K562 (cell line): ENCODE data around the gene AAK1.

Experiments used
- FOXM1 ChIP-seq, 2 experiments: fragments of 450-650 bp in 1 of 2; sonication (generic) in 1 of 2; formaldehyde crosslinking in 1 of 2; IDR thresholded peaks; 2 replicates each; pipeline versions ENCODE4 v1.6.1 to v1.9.0; 2017 to 2022; ENCODE audit warnings: low read depth in 2 of 2, mild to moderate bottlenecking in 2 of 2, missing genetic modification reagents in 1 of 2, moderate library complexity in 1 of 2
- POLR2A ChIP-seq: fragments of 450-650 bp; conservative IDR thresholded peaks from 2 replicates; pipeline ENCODE4 v1.6.1; 2016
- PRDM10 ChIP-seq: fragments of 450-650 bp; IDR thresholded peaks from 2 replicates; pipeline ENCODE4 v1.6.1; 2018; ENCODE audit not compliant: partially characterized antibody
- PTBP1 ChIP-seq: fragments of 200-400 bp; formaldehyde crosslinking; IDR thresholded peaks from 2 replicates; pipeline ENCODE4 v1.6.1; 2017; ENCODE audit warnings: low read depth, low read length
- SMAD2 ChIP-seq: fragments of 150-350 bp; IDR thresholded peaks from 2 replicates; pipeline ENCODE4 v1.6.1; 2014; ENCODE audit warnings: low read depth, mild to moderate bottlenecking, low read length
- SNAPC5 ChIP-seq: fragments of 250-450 bp; sonication (Bioruptor Pico); IDR thresholded peaks from 2 replicates; pipeline ENCODE4 v1.8.0; 2021; ENCODE audit warnings: moderate library complexity, mild to moderate bottlenecking, inconsistent platforms
- TBL1XR1 ChIP-seq, 2 experiments: IDR thresholded peaks; 2 replicates each; pipeline ENCODE4 v1.6.1; 2012; ENCODE audit warnings: improper control_type of control experiment in 2 of 2, low read length in 2 of 2, mild to moderate bottlenecking in 1 of 2
- TRIM28 ChIP-seq: fragments of 450-650 bp; IDR thresholded peaks from 2 replicates; pipeline ENCODE4 v1.6.1; 2017
- YBX1 ChIP-seq: fragments of 450-650 bp; IDR thresholded peaks from 2 replicates; pipeline ENCODE4 v1.7.1; 2016; ENCODE audit warnings: mild to moderate bottlenecking

GRCh38 chr2:69566669-69567068 is 76.9 kb downstream of the AAK1 start:
- TF ChIP-seq FOXM1 (IDR thresholded peaks at IDR 0.05; ENCODE audit: low read depth) (no peak), FOXM1 (CRISPR knock-in tag; IDR thresholded peaks at IDR 0.05; ENCODE audit: low read depth) (no peak), SMAD2 (no peak), SNAPC5 (CRISPR knock-in tag) (no peak), TBL1XR1 (IDR thresholded peaks at IDR 0.05; ENCODE audit: low read length in 2 of 2) (no peak), PRDM10 (no peak), POLR2A (no peak), YBX1 (no peak), TRIM28 (no peak), PTBP1 (no peak)
